ENCODE results near the gene FAM187B.
A peak's percentile ranks its signal among the peaks of the same experiment; 100 is the strongest.

The FAM187B gene

DNA sequence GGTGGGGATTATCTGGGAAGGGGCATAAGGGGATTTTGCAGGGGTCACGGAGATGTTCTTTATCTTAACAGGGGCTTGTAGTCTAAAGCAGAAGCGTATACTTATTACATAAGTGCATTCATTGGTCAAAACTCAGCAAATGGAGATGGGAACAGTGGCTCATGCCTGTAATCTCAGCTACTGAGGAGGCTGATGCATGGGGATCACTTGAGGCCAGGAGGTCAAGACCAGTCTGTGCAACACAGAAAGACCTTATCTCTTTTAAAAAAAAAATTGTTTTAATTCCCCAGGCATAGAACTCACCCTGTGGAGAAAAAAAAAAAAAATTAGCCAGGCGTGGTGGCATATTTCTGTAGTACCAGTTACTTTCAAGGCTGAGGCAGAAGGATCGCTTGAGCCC, 18.9 kb downstream of the FAM187B start:
- no peaks in the 10 kb centered on the region for H3K79me2 ChIP-seq (ENCODE audit: insufficient read depth, low read length)
- H3K4me1 ChIP-seq (ENCODE audit: insufficient read depth, low read length, severe bottlenecking): peaks cover 88% of the 10 kb centered on the region
- H3K9ac ChIP-seq (ENCODE audit: low read length): no peak overlapping the region; the same call in 1 of the 2 replicates
- H3F3A ChIP-seq (ENCODE audit: insufficient read depth, low read length): peaks cover 14% of the 10 kb centered on the region
- H4K20me1 ChIP-seq (ENCODE audit: insufficient read depth, low read length): no peaks in the 10 kb centered on the region
- H3K4me2 ChIP-seq (ENCODE audit: low read length): no peak overlapping the region
- H3K27ac ChIP-seq (ENCODE audit: low read depth, low read length, poor library complexity, severe bottlenecking): peak overlapping the region; percentile 99
- no peak overlapping the region for H2AFZ ChIP-seq (ENCODE audit: low read length)
- H3K27me3 ChIP-seq (ENCODE audit: insufficient read depth, low read length): no peaks in the 10 kb centered on the region
- TF ChIP-seq CTCF (IDR thresholded peaks at IDR 0.05; ENCODE audit: low read length) (no peak), EZH2 (IDR thresholded peaks at IDR 0.05; ENCODE audit: borderline replicate concordance, low read length) (no peak)
- no peak overlapping the region for H3K4me3 ChIP-seq (ENCODE audit: low read depth, low read length, poor library complexity, severe bottlenecking)
- H3K9me3 ChIP-seq (ENCODE audit: low read length): no peaks in the 10 kb centered on the region
- H3K36me3 ChIP-seq (ENCODE audit: insufficient read depth, low read length): no peaks in the 10 kb centered on the region
- no peaks in the 10 kb centered on the region for H3K9me2 ChIP-seq (ENCODE audit: low read depth, low read length)

DNA sequence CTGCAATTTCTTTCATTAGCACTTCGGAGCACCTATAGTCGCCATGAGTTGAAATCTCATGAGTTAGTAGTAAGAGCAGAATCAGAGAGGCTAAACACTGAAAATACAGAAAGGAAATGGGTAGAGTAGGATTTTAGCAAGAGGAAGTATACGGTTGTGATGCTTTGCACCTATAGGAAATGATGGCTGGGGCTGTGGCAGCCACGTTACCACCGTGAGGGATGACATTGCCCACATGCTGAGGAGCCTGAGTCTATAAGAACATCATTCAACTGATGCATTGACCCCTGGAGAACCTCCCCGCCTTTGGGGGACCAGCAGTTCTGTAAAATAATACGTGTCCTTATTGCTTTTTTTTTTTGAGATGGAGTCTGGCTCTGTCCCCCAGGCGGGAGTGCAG, 20.4 kb downstream of the FAM187B start:
- peak overlapping the region; percentile 31; the same call in 1 of the 2 replicates for H2AFZ ChIP-seq (ENCODE audit: low read length)
- H3K4me2 ChIP-seq (ENCODE audit: low read length): peak overlapping the region; percentile 7; the same call in 1 of the 2 replicates
- H3K9me2 ChIP-seq (ENCODE audit: low read depth, low read length): no peaks in the 10 kb centered on the region
- no peak overlapping the region; the same call in 1 of the 2 replicates for H3K9ac ChIP-seq (ENCODE audit: low read length)
- peak overlapping the region; percentile 98 for H3K27ac ChIP-seq (ENCODE audit: low read depth, low read length, poor library complexity, severe bottlenecking)
- H3K79me2 ChIP-seq (ENCODE audit: insufficient read depth, low read length): no peaks in the 10 kb centered on the region
- no peak overlapping the region for H3K4me3 ChIP-seq (ENCODE audit: low read depth, low read length, poor library complexity, severe bottlenecking)
- H3K36me3 ChIP-seq (ENCODE audit: insufficient read depth, low read length): no peaks in the 10 kb centered on the region
- H4K20me1 ChIP-seq (ENCODE audit: insufficient read depth, low read length): no peaks in the 10 kb centered on the region
- no peaks in the 10 kb centered on the region for H3K9me3 ChIP-seq (ENCODE audit: low read length)
- TF ChIP-seq CTCF (IDR thresholded peaks at IDR 0.05; ENCODE audit: low read length) (no peak), EZH2 (IDR thresholded peaks at IDR 0.05; ENCODE audit: borderline replicate concordance, low read length) (no peak)
- peaks cover 87% of the 10 kb centered on the region for H3K4me1 ChIP-seq (ENCODE audit: insufficient read depth, low read length, severe bottlenecking)
- peaks cover 14% of the 10 kb centered on the region for H3F3A ChIP-seq (ENCODE audit: insufficient read depth, low read length)
- no peaks in the 10 kb centered on the region for H3K27me3 ChIP-seq (ENCODE audit: insufficient read depth, low read length)

GRCh38 chr19:35207391-35207871, 21.1 kb downstream of the FAM187B start:
- Histone ChIP-seq H3K9ac (ENCODE audit: low read length) (peak overlapping the region; percentile 9; the same call in 1 of the 2 replicates), H4K20me1 (ENCODE audit: insufficient read depth, low read length) (no peaks in the 10 kb centered on the region), H3K4me2 (ENCODE audit: low read length) (no peak overlapping the region), H3K36me3 (ENCODE audit: insufficient read depth, low read length) (no peaks in the 10 kb centered on the region), H3K27me3 (ENCODE audit: insufficient read depth, low read length) (no peaks in the 10 kb centered on the region), H3K79me2 (ENCODE audit: insufficient read depth, low read length) (no peaks in the 10 kb centered on the region), H3K9me3 (ENCODE audit: low read length) (no peaks in the 10 kb centered on the region), H2AFZ (ENCODE audit: low read length) (no peak overlapping the region), H3F3A (ENCODE audit: insufficient read depth, low read length) (peaks cover 14% of the 10 kb centered on the region), H3K4me3 (ENCODE audit: low read depth, low read length, poor library complexity, severe bottlenecking) (no peak overlapping the region), H3K9me2 (ENCODE audit: low read depth, low read length) (no peaks in the 10 kb centered on the region), H3K27ac (ENCODE audit: low read depth, low read length, poor library complexity, severe bottlenecking) (peak overlapping the region; percentile 98), H3K4me1 (ENCODE audit: insufficient read depth, low read length, severe bottlenecking) (peaks cover 80% of the 10 kb centered on the region)
- TF ChIP-seq CTCF (IDR thresholded peaks at IDR 0.05; ENCODE audit: low read length) (no peak), EZH2 (IDR thresholded peaks at IDR 0.05; ENCODE audit: borderline replicate concordance, low read length) (no peak)
